Hindlimb muscle (tissue), 1 donor: ENCODE measurements around the gene SLC6A7. TPM values are rescaled to one million over a fixed set of nuclear protein-coding genes. Genes with fewer than 3 reads are reported as not detected.

Experiments used
- DNase-seq: peaks from one replicate; pipeline ENCODE4 v3.0.0-alpha.2; 2013
- polyA plus RNA-seq: library from polyadenylated mRNA; unstranded; fragments of 120-200 nt; gene quantifications from one replicate; pipeline ENCODE4 v1.2.1, GENCODE V29; 2013; ENCODE audit not compliant: insufficient read length

Gene SLC6A7
- polyA plus RNA-seq, 1 donor, result 0.22 TPM

- no peak for DNase-seq
Observed at GRCh38 chr5:150156027-150156368, 33.9 kb upstream of the SLC6A7 start.

- no peak for DNase-seq
Observed at GRCh38 chr5:150156540-150156939, 33.3 kb upstream of the SLC6A7 start.

GRCh38 chr5:150157168-150157567 lies 32.7 kb upstream of the SLC6A7 start:
- DNase-seq, result no peak

GRCh38 chr5:150158170-150158949 lies 31.5 kb upstream of the SLC6A7 start:
- no peak for DNase-seq

- no peak for DNase-seq
Observed at GRCh38 chr5:150159031-150159430, 30.8 kb upstream of the SLC6A7 start.

- no peak for DNase-seq
Observed at GRCh38 chr5:150159741-150160179, 30.1 kb upstream of the SLC6A7 start.

- no peak for DNase-seq
Observed at GRCh38 chr5:150160448-150161081, 29.3 kb upstream of the SLC6A7 start.

GRCh38 chr5:150161242-150162141 lies 28.4 kb upstream of the SLC6A7 start:
- peak; percentile 73 for DNase-seq

- DNase-seq, result no peak
Observed at GRCh38 chr5:150162142-150162513, 27.7 kb upstream of the SLC6A7 start.

GRCh38 chr5:150163035-150163434 lies 26.8 kb upstream of the SLC6A7 start:
- no peak for DNase-seq

GRCh38 chr5:150163547-150164059 lies 26.3 kb upstream of the SLC6A7 start:
- DNase-seq, result peak; percentile 83

GRCh38 chr5:150164211-150164980 lies 25.5 kb upstream of the SLC6A7 start:
- peak; percentile 82 for DNase-seq

- DNase-seq, result no peak
Observed at GRCh38 chr5:150166037-150166649, 23.7 kb upstream of the SLC6A7 start.

GRCh38 chr5:150166650-150167511 lies 23.0 kb upstream of the SLC6A7 start, which contains the start of gene CDX1:
Gene CDX1, plus strand, starts transcription at chr5:150166778. Its CDS starts 99 bp downstream, at chr5:150166877.
- DNase-seq, result no peak

GRCh38 chr5:150167512-150167850 lies 22.4 kb upstream of the SLC6A7 start:
- no peak for DNase-seq

- no peak for DNase-seq
Observed at GRCh38 chr5:150167908-150168307, 22.0 kb upstream of the SLC6A7 start.

GRCh38 chr5:150168864-150169263 lies 21.0 kb upstream of the SLC6A7 start:
- DNase-seq, result no peak

- DNase-seq, result no peak
Observed at GRCh38 chr5:150172145-150172544, 17.7 kb upstream of the SLC6A7 start.

- DNase-seq, result no peak
Observed at GRCh38 chr5:150172556-150172955, 17.3 kb upstream of the SLC6A7 start.

- DNase-seq, result no peak
Observed at GRCh38 chr5:150173161-150173560, 16.7 kb upstream of the SLC6A7 start.

- no peak for DNase-seq
Observed at GRCh38 chr5:150174285-150174684, 15.6 kb upstream of the SLC6A7 start.
